Muscle layer of duodenum (tissue), 2 donors: ENCODE data around the gene DNMT3L.
"Not testable (repeated sequence)": the region's sequence is repeated elsewhere in the genome, so short reads cannot be mapped to it uniquely, and the experiment has no call there.

ENCODE experiments used
- H3K27ac ChIP-seq: one replicate; pipeline ENCODE4 v1.7.0; 2013; ENCODE audit warnings: mild to moderate bottlenecking, low read length
- H3K27me3 ChIP-seq: one replicate; pipeline ENCODE4 v1.7.0; 2013; ENCODE audit warnings: low read depth, mild to moderate bottlenecking, control low read depth, low read length
- H3K36me3 ChIP-seq, 2 donors: one replicate each; pipeline ENCODE4 v1.7.0; 2013; ENCODE audit warnings: low read length in 2 of 2, control low read depth in 1 of 2, mild to moderate bottlenecking in 1 of 2; ENCODE audit not compliant: insufficient read depth in 2 of 2, control insufficient read depth in 1 of 2
- H3K4me1 ChIP-seq, 2 donors: one replicate each; pipeline ENCODE4 v1.7.0; 2013; ENCODE audit warnings: low read length in 2 of 2, mild to moderate bottlenecking in 2 of 2, control low read depth in 1 of 2, moderate library complexity in 1 of 2; ENCODE audit not compliant: insufficient read depth in 2 of 2, control insufficient read depth in 1 of 2
- H3K4me3 ChIP-seq, 2 donors: one replicate each; pipeline ENCODE4 v1.7.0; 2013; ENCODE audit warnings: low read length in 2 of 2, low read depth in 1 of 2, mild to moderate bottlenecking in 1 of 2
- H3K9me3 ChIP-seq, 2 donors: one replicate each; pipeline ENCODE4 v1.7.0; 2013; ENCODE audit warnings: low read length in 2 of 2, control low read depth in 1 of 2, mild to moderate bottlenecking in 1 of 2; ENCODE audit not compliant: control insufficient read depth in 1 of 2
- donor health status: healthy.

The DNMT3L gene

GRCh38 chr21:44285138-44285992, 23.7 kb upstream of the DNMT3L start, which contains the start of gene AIRE:
Gene AIRE, plus strand, starts transcription at chr21:44285876. Its CDS starts 131 bp downstream, at chr21:44286007.
- peak within 1 kb of the TSS in 1 of 2 donors; percentile 41 for H3K4me3 ChIP-seq
- H3K27me3 ChIP-seq, result no peaks in the 10 kb centered on the region

GRCh38 chr21:44283948-44284347, 22.3 kb upstream of the DNMT3L start:
- H3K27me3 ChIP-seq, result no peaks in the 10 kb centered on the region
- H3K9me3 ChIP-seq, result no peaks in the 10 kb centered on the region
- H3K4me3 ChIP-seq, result no peak overlapping the region

More at GRCh38 chr21:44285138-44285992, 23.7 kb upstream of the DNMT3L start, which contains the start of gene AIRE:
- peaks cover 0 to 5% of the 10 kb centered on the region in 2 donors for H3K4me1 ChIP-seq
- no peak within 1 kb of the TSS for H3K27ac ChIP-seq
- no peaks in the 10 kb centered on the region for H3K36me3 ChIP-seq
- H3K9me3 ChIP-seq, result no peaks in the 10 kb centered on the region

GRCh38 chr21:44283211-44283785, 21.6 kb upstream of the DNMT3L start:
- H3K27me3 ChIP-seq, H3K9me3 ChIP-seq, H3K4me3 ChIP-seq: not testable (repeated sequence)

More at GRCh38 chr21:44283948-44284347, 22.3 kb upstream of the DNMT3L start:
- Histone ChIP-seq H3K4me1 (peaks cover 0 to 5% of the 10 kb centered on the region in 2 donors), H3K36me3 (no peaks in the 10 kb centered on the region), H3K27ac (no peak overlapping the region)

GRCh38 chr21:44282370-44282769, 20.7 kb upstream of the DNMT3L start:
- H3K36me3 ChIP-seq, result no peaks in the 10 kb centered on the region

More at GRCh38 chr21:44283211-44283785, 21.6 kb upstream of the DNMT3L start:
- H3K36me3 ChIP-seq, H3K27ac ChIP-seq, H3K4me1 ChIP-seq: not testable (repeated sequence)

GRCh38 chr21:44281801-44282200, 20.1 kb upstream of the DNMT3L start:
- Histone ChIP-seq H3K27me3 (no peaks in the 10 kb centered on the region), H3K27ac (no peak overlapping the region), H3K9me3 (no peaks in the 10 kb centered on the region), H3K36me3 (no peaks in the 10 kb centered on the region), H3K4me3 (no peak overlapping the region), H3K4me1 (peaks cover 0 to 5% of the 10 kb centered on the region in 2 donors)

More at GRCh38 chr21:44282370-44282769, 20.7 kb upstream of the DNMT3L start:
- Histone ChIP-seq H3K27me3 (no peaks in the 10 kb centered on the region), H3K27ac (no peak overlapping the region), H3K4me3 (no peak overlapping the region), H3K9me3 (no peaks in the 10 kb centered on the region), H3K4me1 (peaks cover 0 to 5% of the 10 kb centered on the region in 2 donors)

GRCh38 chr21:44279354-44280260, 17.9 kb upstream of the DNMT3L start:
- Histone ChIP-seq H3K27ac (no peak overlapping the region), H3K27me3 (no peaks in the 10 kb centered on the region), H3K4me1 (no peaks in the 10 kb centered on the region), H3K9me3 (no peaks in the 10 kb centered on the region), H3K36me3 (no peaks in the 10 kb centered on the region), H3K4me3 (no peak overlapping the region)

DNA sequence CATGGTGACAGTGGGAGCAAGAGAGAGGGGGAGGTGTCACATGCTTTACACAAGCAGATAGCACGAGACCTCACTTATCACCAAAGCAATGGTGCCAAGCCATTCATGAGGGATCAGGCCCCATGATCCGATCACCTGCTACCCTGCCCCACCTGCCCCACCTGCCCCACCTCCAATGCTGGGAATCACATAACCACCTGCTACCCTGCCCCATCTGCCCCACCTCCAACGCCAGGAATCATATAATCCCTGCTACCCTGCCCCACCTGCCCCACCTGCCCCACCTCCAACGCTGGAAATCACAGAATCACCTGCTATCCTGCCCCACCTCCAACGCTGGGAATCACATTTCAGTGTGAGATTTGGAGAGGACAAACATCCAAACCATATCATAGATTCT, 13.3 kb upstream of the DNMT3L start:
- no peaks in the 10 kb centered on the region for H3K9me3 ChIP-seq
- H3K27ac ChIP-seq, result no peak overlapping the region
- H3K36me3 ChIP-seq, result no peaks in the 10 kb centered on the region
- H3K4me1 ChIP-seq, result no peaks in the 10 kb centered on the region
- H3K27me3 ChIP-seq, result no peaks in the 10 kb centered on the region
- no peak overlapping the region for H3K4me3 ChIP-seq

- Histone ChIP-seq H3K27ac (no peak overlapping the region), H3K36me3 (no peaks in the 10 kb centered on the region), H3K9me3 (no peaks in the 10 kb centered on the region), H3K4me3 (no peak overlapping the region), H3K27me3 (no peaks in the 10 kb centered on the region), H3K4me1 (no peaks in the 10 kb centered on the region)
These were observed 11.3 kb upstream of the DNMT3L start for GRCh38 chr21:44273046-44273445.

DNA sequence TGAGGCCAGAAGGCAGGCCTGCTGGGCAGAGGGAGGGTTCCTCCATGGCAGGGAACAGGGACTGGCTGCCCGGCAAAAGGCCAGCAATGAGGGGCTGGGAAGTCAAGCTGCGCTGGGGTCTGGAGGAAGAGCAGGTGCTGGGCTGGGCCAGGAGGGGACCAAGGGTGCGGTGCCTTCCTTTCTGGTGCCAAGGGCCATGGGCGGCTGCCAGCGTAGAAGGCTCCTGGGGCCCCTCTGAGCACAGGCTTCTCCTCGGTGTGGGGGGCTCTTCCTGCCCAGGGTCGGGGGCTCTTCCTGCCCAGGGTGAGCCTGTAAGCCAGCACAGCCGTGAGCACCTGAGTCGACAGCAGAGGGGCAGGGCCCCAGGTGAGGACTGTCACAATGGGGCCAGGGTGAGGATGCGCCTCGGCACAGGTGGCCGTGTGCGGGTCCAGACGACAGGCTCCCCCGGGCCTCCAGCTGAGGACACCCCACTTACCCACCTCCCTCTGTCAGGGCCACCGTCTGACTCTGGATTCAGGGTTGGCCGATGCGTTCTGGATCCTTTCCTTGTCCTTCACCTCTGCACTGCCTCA, 10.7 kb upstream of the DNMT3L start:
- Histone ChIP-seq H3K27ac (no peak overlapping the region), H3K27me3 (no peaks in the 10 kb centered on the region), H3K4me1 (no peaks in the 10 kb centered on the region), H3K4me3 (no peak overlapping the region), H3K9me3 (no peaks in the 10 kb centered on the region), H3K36me3 (no peaks in the 10 kb centered on the region)

GRCh38 chr21:44271558-44272283, 10.0 kb upstream of the DNMT3L start:
- Histone ChIP-seq H3K4me1 (no peaks in the 10 kb centered on the region), H3K27me3 (no peaks in the 10 kb centered on the region)

More at GRCh38 chr21:44271558-44272283, 10.0 kb upstream of the DNMT3L start:
- no peaks in the 10 kb centered on the region for H3K9me3 ChIP-seq
- H3K4me3 ChIP-seq, result no peak overlapping the region
- no peaks in the 10 kb centered on the region for H3K36me3 ChIP-seq
- H3K27ac ChIP-seq, result no peak overlapping the region
